GM13976 (cell line): ENCODE data around the gene RAG2.

Experiments used
- DNase-seq: peaks from one replicate; pipeline ENCODE4 v3.0.0; 2012; ENCODE audit warnings: low spot score
- CTCF ChIP-seq: IDR thresholded peaks from 2 replicates; pipeline ENCODE4 v1.5.1; 2012; ENCODE audit warnings: borderline replicate concordance, mild to moderate bottlenecking; ENCODE audit not compliant: insufficient read depth; ENCODE audit errors: extremely low read depth, missing control alignments, control extremely low read depth
- in situ Hi-C: fragments of 300-500 bp; cut with MboI; formaldehyde crosslinking; loops from one replicate; pipeline ENCODE4 v1.12.0; 2022; ENCODE audit warnings: low sequenced_read_pairs, mixed read lengths, inconsistent platforms; ENCODE audit not compliant: unreplicated experiment

Gene RAG2

GRCh38 chr11:36627471-36627870 lies 29.4 kb upstream of the RAG2 start:
- TF ChIP-seq CTCF = no peak
- in situ Hi-C loops = no loop called here
- no peak for DNase-seq

GRCh38 chr11:36627006-36627405 lies 29.0 kb upstream of the RAG2 start:
- no peak for TF ChIP-seq CTCF
- DNase-seq = no peak
- in situ Hi-C loops = no loop called here

GRCh38 chr11:36623494-36623893 lies 25.5 kb upstream of the RAG2 start:
- no peak for TF ChIP-seq CTCF
- in situ Hi-C loops = no loop called here
- DNase-seq = no peak

GRCh38 chr11:36622431-36623136 lies 24.5 kb upstream of the RAG2 start:
- peak; percentile 12 for DNase-seq
- in situ Hi-C loops = no loop called here
- TF ChIP-seq CTCF = no peak

- no peak for TF ChIP-seq CTCF
- in situ Hi-C loops = no loop called here
- DNase-seq = no peak
Observed at GRCh38 chr11:36620246-36620645, 22.2 kb upstream of the RAG2 start.

GRCh38 chr11:36619502-36619901 lies 21.5 kb upstream of the RAG2 start:
- no peak for TF ChIP-seq CTCF
- in situ Hi-C loops = no loop called here
- DNase-seq = no peak
